Measurements from ENCODE around the gene RASGEF1C.
"Not testable (repeated sequence)": the region's sequence is repeated elsewhere in the genome, so short reads cannot be mapped to it uniquely, and the experiment has no call there.

Gene RASGEF1C

DNA sequence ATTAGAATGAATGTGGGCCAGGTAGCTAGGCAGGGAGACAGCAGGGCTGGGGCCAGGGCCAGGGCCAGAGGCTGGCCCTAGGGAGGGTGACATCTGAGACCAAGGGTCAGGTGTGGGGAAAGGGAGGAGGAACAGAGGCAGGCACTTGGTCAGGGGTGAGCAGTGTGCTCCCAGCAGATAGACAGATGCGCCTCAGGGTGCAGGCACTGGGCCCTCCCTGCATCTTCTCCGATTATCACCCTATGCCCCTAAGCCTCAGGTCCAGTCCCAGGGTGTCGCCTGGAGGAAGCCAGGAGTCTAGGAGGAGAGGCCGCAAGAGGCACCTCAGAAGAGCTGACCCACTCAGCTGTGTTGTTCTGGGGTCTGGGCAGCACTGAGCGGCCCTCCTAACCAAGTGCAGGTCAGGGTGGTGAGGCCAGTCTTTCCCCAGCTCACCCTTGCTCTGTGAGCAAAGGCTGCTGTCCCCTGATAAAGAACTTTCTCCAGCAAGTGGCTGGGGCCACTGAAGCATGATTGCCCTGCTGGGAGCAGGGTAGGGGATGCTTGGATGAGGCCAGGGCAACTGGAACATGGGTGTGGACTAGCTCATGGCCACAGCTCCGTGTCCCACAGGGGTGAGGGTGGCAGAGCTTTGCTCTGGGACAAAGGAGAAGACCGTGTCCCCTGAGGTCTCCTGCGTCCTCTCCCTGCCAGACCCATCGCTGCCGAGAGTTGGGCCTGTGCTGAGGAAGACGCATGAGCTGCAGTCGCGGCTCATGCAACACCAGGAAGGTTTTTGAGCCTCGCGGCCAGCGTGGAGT lies 2.1 kb upstream of the RASGEF1C start:
- DNase-seq, result no peak

DNA sequence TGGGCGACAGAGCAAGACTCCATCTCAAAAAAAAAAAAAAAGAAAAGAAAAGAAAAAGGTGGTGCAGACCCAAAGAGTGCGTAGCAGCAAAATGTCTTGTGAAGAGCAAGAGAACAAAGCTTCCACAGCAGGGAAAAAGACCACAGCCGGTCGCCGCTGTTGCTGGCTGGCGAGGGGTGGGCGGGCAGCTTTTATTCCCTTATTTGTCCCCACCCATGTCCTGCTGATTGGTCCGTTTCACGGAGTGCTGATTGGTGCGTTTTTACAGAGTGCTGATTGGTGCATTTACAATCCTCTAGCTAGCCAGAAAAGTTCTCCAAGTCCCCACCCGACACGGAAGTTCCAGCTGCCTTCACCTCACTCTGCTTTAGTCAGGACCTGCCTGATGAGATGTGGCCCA lies 1.1 kb upstream of the RASGEF1C start:
- not testable (repeated sequence) for DNase-seq

DNA sequence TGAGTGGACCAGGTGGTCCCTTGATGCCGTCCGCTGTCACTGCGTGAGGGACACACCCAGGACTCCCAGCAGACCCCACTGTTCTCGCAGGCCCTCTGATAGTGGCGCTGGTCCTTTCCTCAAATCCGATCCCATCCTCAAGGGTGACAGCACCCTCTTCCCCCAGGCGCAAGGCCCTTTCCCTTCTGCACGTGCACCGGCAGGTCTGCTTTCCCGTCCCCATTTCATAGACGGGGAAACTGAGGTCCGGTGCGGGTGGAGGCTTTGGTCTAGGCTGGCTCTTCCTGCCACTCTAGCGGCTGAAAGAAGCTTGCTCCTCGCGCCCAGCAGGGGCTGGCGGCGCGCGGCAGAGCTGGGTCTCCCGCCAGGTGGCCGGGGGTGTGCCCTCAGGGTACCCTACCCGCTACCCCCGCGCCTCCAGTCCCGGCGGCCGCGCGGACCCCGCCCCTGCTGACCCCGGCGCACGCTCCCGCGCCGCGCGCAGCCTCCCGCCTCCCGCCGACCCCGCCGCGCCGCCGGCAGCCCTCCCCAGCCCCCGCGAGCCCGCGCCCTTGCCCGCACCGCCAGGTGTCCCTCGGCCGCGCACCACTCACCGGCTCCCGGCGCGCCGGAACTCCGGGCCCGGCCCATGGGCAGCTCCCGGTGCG lies 453 bp downstream of the RASGEF1C start:
- no peak for DNase-seq

DNA sequence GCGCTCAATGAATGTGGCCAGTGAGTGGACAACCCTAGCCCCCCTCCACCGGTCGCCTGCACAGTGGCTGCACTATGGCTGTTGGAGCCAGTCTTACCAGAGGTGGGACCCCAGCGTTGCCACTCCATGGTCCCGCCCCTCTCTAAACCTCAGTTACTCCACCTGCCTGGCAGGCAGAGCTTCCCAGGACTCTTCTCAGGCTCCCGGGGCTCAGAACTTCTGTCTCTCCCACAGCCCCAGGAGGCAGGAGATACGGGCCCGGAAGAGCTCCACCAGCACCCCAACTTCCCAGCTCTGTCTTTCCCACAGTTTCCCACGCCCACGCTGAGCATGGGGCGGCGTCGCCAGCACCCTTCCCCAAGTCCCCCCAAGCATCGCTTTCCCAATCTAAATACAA lies 975 bp downstream of the RASGEF1C start:
- no peak for DNase-seq

DNA sequence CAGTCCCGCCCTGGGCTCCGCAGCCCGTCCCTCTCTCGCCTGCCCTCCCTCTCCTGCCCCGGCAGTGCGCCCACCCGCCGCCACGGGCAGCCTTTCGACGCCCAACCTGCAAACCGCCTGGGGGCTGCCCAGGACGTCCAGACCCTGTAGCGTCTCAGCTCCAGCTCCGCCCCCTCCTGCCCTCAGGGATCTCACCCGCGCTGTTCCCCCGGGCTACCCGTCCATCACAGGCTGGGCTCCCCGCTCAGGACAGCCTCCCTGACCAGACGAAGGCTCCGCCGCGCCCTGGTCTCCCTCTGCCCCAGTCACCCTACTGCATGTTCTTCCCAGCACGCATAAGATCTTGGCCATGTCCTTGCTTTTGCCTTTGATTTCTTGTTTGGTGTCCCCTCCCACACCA lies 1.4 kb downstream of the RASGEF1C start:
- DNase-seq, result no peak

DNA sequence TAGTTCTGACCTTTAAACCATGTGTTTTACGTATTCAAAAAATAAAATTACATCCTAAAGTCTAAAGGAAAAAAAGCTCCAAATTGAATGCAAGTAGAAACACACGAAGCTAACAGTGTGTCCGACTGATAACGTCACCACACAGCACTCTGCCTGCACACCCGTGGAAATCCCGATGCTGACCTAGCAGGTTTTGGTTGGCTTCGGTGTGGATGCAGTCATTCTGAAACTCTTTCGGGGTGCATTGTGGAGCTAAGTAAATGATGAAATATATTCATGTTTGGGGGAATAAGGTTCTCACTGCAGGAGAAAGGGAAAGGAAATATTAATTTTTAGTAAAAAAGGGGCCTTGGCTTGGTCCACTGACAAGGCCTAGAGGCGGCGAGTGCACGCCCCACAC lies 2.0 kb downstream of the RASGEF1C start:
- no peak for DNase-seq

DNA sequence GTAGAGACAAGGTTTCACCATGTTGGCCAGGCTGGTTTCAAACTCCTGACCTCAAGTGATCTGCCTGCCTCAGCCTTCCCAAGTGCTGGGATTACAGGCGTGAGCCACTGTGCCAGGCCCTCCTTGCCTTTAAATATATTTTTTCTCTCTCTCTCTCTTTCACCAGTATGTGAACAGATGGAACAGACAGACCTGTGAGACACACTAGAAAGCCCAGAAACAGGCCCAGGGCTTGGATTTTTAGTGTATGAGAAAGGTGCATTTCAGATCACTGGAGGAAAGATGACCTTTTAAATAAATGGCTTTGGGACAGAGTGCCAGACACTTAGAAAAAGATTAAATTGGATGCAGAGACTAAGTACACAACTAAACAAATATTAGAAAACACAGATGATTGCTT lies 3.1 kb downstream of the RASGEF1C start:
- no peak for DNase-seq

DNA sequence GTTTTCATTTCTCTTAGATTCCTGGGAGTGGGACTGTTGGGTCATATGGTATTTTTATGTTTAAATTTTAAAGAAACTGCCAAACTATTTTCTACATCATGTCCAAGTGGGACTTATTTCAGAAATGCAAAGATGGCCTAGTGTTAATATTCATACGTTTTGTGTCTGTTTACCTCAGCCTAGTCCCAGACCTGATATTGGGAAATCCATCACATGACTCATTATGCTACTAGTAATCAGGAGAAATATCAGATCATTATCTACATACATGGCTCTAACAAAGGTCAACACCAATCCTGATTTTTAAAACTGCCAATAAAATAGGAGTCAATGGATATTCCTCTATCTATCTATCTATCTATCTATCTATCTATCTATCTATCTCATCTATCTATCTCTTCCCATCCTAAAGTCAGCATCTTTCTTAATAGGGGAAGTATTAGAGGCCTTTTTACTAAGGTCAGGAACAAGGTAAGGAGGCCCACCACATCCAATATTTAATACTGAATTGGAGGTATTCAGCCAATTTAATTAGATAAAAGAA lies 4.7 kb downstream of the RASGEF1C start:
- DNase-seq, result no peak

DNA sequence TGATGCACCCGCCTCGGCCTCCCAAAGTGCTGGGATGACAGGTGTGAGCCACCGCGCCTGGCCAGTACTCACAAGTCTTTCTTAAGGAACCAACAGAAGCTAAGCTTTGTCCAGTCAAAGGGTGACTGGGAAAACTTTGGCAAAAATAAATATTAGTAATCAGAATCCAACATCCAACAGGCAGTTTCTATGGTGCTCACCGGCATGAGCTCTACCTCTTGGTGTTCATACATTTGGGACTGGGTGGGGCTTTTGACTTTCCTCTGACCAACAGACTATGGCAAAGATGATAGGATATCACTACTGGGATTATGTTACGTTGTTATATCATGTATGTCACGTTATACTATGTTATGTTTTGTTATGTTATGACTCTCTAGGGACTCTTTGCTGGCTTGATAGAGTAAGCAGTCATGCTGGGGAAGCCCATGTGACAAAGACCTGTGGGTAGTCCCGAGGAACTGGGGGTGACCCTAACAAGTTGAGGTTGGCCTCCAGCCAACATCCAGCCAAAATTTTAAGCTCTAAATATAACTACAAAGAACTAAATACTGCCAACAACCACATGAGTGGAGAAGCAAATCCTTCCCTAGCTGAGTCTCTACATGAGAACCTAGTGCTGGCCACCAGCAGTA lies 6.0 kb downstream of the RASGEF1C start:
- DNase-seq, result no peak

DNA sequence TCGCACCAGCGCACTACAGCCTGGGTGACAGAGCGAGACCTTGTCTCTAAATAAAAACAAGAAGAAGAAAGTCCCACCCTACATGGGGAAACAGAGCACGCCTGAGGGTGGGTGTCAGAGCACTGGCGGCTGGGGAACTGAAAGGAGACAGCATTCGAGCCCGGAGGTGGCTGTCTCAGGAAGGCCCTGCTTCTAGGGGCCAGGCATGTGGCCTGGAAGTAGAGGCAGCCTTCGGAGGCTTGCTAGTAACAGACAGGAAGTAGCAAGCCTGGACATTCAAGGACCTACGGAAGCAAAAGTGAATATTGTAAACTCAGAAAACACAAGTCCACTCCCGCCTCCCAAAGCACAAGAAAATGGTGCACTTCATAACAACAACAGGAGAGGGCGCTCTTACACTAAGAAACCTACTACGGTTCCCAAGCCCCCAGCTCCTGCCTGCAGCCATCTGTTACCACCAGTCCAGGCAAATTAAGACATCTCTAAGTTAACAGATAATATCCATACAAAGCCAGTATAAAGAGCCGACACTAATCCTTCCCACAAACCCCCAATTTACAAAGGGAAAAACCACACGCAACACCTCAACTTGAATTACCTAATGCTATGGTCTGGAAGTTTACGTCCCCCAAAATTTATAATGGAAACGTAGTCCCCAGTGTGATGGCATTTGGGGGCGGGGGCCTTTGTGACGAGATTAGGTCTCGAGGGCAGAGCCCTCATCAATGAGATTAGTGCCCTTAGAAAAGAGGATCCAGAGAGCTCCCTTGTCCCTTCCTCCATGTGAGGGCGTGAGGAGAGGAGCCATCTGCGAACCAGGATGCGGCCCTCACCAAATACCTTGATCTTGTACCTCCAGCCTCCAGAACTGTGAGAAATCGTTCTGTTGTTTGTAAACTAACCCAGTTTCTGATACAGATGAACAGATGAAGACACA lies 7.7 kb downstream of the RASGEF1C start:
- DNase-seq, result no peak

DNA sequence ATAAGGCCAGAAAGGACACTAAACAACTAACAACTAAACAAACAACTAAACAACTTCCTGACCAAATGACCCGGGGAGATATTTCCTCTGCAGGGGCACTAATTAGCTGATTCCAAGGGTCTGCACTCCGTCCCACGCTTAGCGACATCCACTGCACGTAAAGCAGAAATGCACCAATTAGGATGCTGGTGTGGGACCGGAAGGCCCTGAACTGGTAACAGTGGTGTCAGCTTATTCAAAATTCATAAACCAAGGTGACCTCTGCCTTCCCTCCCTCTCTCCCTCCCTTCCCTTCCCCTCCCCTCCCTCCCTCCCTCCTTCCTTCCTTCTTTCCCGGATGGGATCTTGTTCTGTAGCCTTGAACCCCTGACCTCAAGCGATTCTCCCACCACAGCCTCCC lies 9.6 kb downstream of the RASGEF1C start:
- DNase-seq, result no peak

DNA sequence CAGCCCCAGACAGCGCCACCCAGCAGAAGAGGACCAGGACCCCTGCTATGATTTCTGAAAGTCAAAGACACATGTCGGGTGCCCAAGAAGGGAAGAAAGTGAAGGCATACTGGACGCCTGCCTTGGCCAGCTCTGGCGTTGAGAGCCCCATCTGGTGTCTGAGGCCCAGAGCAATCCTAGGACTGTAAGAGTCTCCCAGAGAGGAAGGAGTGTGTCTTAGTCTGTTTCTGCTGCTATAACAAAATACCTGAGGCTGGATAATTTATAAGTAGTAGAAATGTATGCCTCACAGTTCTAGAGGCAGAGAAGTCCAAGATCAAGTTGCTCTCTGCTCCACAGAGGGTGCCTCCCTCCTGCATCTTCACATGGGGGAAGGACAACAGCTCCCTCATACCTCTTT lies 10.8 kb downstream of the RASGEF1C start:
- no peak for DNase-seq

DNA sequence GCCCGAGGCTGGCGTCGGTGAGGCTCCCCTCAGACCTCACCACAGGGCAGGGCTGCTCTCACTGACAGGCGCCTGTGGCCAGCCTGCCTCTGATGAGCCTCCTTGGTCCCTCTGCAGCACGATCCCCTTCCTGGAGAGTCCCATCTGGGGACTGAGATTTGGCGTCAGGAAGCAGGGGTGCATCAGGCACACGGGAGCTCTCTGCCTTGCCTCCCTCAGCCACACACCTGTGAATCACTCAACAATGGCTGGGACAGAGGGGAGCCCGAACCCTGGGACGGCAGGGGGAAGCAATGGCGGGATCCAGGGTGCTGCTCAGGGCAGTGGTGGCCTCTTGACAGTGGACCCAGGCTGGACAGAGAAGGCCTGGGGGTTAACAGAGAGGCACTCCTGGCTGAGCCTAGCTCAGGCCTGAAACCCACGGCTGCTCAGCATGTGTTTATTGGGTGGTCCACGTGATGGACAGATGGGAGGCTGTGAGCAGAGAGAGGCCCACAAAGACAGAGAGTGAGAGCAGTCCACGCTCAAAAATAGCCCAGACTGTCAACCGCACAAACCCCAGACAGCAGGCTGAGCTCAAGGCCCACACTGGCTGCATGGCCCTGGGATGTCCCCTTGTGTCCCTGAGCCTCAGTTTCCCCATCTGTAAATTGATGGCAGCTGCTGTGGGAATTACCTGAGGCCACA lies 11.9 kb downstream of the RASGEF1C start:
- no peak for DNase-seq

DNA sequence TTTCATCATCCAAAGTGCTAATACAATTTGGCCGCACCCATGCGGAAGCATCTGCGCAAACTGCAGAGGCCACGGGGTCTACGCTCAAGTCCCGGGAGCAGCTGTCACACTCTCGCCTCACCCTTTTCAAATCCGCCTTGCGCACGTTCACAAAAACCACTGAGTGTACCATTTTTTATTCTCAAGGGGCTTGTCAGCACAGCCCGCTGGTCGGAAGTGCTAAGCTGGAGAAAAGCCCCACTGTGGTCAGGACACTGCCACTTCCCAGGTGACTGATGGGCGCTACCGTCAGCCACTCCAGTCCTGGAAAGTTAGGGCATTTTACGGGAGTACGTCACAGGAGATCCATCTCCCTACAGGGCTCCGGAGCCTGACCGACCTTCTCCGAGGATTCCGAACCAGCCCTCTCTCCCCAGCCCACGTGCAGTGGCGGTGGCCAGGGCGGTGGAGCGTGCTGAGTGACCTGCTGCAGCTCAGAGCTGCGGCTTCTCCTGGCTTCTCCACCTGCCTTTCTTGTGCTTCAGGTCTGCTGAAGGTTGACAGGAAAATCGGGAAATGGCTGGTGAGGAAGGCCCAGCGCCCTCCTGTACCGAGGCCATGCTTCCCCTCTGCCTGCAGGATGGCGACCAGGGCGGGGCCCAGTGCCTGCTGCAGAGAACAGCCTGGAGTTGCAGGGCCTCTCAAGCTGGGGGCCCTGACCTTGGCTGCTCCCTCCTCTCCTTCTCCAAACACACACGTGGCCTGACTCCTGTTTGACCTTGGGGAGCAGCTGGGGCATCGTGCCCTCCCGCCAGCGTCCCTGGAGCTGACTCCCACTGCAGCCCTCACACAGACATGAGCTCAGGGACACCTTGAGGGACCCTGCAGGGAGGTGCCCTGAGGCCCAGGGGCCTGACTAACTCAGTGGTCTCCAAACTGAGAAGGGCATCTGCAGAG lies 14.3 kb downstream of the RASGEF1C start:
- no peak for DNase-seq

DNA sequence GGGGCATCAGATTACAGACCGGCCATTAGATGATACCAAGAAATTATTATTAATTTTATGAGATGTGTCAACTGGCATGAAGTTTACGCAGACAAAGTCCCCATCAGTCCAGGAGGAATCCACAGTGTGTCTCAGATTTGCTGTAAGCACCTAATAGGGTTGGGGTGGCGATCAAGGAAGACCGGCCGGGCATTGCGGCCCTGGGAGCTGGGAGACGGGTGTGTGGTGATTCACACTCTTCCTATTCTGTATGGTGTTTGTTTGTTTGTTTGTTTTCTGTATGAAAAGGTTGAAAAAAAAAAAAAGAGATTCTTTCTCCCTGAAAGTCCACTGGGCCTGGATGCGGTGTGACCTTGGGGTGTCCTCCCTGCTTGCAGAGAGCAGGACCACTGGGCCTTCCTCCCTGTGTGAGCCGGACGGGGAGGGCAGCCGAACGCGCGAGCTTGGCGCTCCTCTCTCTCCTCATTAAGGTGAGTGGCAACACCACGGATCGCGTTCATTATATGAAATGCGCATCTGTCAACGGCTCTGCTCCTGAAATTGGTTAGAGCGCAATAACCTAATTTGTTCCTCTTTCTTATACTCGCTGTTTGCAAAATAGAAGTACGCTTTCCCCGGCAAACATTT lies 15.1 kb downstream of the RASGEF1C start:
- DNase-seq, result no peak

DNA sequence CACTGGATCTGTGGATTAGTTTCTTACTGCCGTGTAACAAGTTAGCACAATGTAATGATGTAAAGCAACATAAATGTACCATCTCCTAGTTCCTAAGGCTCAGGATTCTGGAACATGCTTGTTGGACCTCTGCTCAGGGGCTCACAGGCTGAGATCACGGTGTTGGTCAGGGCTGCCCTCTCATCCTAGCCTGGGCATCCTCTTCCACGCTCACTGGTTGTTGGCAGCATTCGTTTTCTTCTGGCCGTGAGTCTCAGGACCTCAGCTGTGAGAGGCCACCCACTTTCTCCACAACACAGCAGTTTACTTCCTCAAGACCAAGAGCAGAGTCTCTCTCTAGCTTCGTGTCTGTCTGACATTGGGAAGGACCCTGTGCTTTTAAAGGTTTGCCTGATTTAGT lies 17.3 kb downstream of the RASGEF1C start:
- DNase-seq, result no peak

DNA sequence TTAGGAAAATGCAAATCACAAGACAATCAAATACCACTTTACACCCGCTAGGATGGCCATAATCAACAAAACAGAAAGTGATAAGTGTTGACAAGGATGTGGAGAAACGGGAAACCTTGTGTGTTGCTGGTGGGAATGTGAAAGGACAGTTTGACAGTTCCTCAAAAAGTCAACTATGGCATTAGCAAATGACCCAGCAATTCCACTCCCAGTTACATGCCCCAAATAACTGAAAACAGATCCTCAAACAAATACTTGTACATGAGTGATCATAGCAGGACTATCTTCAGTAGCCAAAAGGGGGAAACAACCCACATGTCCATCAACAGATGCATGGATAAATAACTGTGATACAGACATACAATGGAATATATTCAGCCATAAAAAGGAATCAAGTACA lies 21.2 kb downstream of the RASGEF1C start:
- DNase-seq, result no peak

DNA sequence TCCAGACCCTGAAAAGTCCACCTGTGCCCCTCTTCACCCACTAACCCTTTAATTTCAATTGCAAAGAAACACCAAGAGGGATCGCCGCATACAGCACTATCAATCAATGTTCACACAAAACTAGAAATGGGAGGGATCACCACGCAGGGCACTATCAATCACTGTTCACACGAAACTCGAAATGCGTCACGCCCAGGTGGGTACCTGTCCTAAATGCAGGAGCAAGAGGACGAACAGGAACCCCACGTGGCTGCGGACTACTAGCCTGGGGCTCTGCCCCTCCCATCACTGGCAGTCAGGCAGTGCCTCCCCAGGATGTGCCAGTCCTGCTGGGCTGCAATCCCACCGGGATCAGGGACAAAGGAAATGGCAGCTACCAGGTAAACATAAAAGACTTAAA lies 28.2 kb downstream of the RASGEF1C start:
- no peak for DNase-seq

DNA sequence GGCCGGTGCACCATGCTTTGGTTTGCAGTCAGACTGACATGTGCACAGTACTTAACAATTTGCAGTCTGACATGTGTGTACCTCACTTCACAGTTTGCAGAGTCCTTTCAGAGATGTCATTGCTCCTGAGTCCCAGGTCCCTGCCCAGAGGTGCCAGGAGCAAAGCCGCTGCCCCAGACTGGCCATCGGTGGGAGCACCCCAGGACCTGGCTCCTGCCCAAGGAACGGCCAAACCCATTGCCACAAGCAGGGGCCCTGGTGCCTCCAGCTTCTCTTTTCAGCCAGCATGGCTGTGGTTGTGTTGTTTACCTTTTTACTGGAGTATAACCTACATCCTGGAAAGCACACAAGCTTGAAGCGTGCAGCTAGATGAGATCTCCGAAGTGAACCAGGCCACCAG lies 28.6 kb downstream of the RASGEF1C start:
- no peak for DNase-seq
